ENCODE results near the gene AXIN2.

DNA sequence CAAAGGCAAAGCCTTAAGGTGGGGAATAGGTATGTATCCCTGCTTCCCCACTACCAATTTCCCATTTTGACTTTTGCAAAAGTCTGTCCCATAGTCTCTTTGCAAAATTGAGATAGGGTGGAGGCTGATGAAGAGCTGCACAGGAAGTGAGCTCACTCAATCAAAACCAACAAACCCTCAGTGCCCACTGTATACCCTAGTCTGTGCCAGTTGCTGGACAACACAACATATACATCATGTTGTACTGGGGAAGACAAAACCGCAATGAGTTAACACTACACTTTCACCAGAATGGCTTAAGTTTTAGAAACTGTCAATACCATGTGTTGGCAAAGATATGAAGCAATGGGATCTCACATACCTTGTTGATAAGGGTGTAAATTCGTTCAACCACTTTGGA lies 40.4 kb upstream of the AXIN2 start:
- TF ChIP-seq, protein P1, sequence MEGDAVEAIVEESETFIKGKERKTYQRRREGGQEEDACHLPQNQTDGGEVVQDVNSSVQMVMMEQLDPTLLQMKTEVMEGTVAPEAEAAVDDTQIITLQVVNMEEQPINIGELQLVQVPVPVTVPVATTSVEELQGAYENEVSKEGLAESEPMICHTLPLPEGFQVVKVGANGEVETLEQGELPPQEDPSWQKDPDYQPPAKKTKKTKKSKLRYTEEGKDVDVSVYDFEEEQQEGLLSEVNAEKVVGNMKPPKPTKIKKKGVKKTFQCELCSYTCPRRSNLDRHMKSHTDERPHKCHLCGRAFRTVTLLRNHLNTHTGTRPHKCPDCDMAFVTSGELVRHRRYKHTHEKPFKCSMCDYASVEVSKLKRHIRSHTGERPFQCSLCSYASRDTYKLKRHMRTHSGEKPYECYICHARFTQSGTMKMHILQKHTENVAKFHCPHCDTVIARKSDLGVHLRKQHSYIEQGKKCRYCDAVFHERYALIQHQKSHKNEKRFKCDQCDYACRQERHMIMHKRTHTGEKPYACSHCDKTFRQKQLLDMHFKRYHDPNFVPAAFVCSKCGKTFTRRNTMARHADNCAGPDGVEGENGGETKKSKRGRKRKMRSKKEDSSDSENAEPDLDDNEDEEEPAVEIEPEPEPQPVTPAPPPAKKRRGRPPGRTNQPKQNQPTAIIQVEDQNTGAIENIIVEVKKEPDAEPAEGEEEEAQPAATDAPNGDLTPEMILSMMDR (tag by site-specific recombination; IDR thresholded peaks at IDR 0.05): no peak
- TF ChIP-seq YY1 (tag by site-specific recombination; IDR thresholded peaks at IDR 0.05) (no peak), REPIN1 (tag by site-specific recombination; IDR thresholded peaks at IDR 0.05; ENCODE audit: low read depth) (no peak), GLI4 (tag by site-specific recombination; IDR thresholded peaks at IDR 0.05) (no peak), REST (tag by site-specific recombination; IDR thresholded peaks at IDR 0.05) (no peak), ZBTB21 (tag by site-specific recombination; IDR thresholded peaks at IDR 0.05) (no peak), ZNF530 (tag by site-specific recombination; IDR thresholded peaks at IDR 0.05; ENCODE audit: low read depth) (no peak), OVOL3 (tag by site-specific recombination; IDR thresholded peaks at IDR 0.05) (no peak), SP3 (tag by site-specific recombination; IDR thresholded peaks at IDR 0.05) (no peak)
- TF ChIP-seq, protein P2, sequence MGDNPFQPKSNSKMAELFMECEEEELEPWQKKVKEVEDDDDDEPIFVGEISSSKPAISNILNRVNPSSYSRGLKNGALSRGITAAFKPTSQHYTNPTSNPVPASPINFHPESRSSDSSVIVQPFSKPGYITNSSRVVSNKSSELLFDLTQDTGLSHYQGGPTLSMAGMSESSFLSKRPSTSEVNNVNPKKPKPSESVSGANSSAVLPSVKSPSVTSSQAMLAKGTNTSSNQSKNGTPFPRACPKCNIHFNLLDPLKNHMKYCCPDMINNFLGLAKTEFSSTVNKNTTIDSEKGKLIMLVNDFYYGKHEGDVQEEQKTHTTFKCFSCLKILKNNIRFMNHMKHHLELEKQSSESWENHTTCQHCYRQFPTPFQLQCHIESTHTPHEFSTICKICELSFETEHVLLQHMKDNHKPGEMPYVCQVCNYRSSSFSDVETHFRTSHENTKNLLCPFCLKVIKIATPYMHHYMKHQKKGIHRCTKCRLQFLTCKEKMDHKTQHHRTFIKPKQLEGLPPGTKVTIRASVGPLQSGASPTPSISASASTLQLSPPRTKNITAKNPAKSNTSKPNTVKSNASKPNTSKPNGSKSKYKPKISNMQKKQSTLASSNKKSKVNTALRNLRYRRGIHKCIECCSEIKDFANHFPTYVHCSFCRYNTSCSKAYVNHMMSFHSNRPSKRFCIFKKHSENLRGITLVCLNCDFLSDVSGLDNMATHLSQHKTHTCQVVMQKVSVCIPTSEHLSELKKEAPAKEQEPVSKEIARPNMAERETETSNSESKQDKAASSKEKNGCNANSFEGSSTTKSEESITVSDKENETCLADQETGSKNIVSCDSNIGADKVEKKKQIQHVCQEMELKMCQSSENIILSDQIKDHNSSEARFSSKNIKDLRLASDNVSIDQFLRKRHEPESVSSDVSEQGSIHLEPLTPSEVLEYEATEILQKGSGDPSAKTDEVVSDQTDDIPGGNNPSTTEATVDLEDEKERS (tag by site-specific recombination; IDR thresholded peaks at IDR 0.05): no peak
- TF ChIP-seq, protein P3, sequence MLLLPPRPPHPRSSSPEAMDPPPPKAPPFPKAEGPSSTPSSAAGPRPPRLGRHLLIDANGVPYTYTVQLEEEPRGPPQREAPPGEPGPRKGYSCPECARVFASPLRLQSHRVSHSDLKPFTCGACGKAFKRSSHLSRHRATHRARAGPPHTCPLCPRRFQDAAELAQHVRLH (tag by site-specific recombination; IDR thresholded peaks at IDR 0.05): no peak
